Activated CD8-positive, alpha-beta T cell treated with anti-CD3 and anti-CD28 coated beads for 36 hours (primary cell): ENCODE measurements around the gene BCAM. TPM values are rescaled to one million over a fixed set of nuclear protein-coding genes. Genes with fewer than 3 reads are reported as not detected.

ENCODE experiments used
- ATAC-seq: fragments of 200-7000 bp; cut with Tn5 transposase; one replicate; pipeline ENCODE4 v1.10.0; 2021; ENCODE audit warnings: mild to moderate bottlenecking, moderate library complexity
- CTCF ChIA-PET: fragments of 350-600 bp; sonication (Branson Sonifier 250); formaldehyde crosslinking; loops from one replicate; lab custom pipeline; 2021; ENCODE audit warnings: antibody characterized with exemption; lab: Charles Lee
- POLR2A ChIA-PET: fragments of 350-600 bp; sonication (Branson Sonifier 250); formaldehyde crosslinking; loops from one replicate; lab custom pipeline; 2021; ENCODE audit warnings: antibody characterized with exemption; lab: Charles Lee
- DNase-seq: peaks from one replicate; pipeline ENCODE4 v3.0.0-alpha.2; 2020
- H3K27ac Mint-ChIP-seq: one replicate; pipeline ENCODE4 v1.8.0; 2021; ENCODE audit warnings: mild to moderate bottlenecking, mixed read lengths
- H3K27me3 Mint-ChIP-seq: one replicate; pipeline ENCODE4 v1.8.0; 2021; ENCODE audit warnings: mixed read lengths
- H3K36me3 Mint-ChIP-seq: one replicate; pipeline ENCODE4 v1.8.0; 2021; ENCODE audit warnings: low read depth, mixed read lengths
- H3K4me1 Mint-ChIP-seq: one replicate; pipeline ENCODE4 v1.8.0; 2021; ENCODE audit warnings: low read depth, mixed read lengths
- H3K4me3 Mint-ChIP-seq: one replicate; pipeline ENCODE4 v1.8.0; 2021; ENCODE audit warnings: mild to moderate bottlenecking, moderate library complexity, mixed read lengths
- H3K9me3 Mint-ChIP-seq: one replicate; pipeline ENCODE4 v1.8.0; 2021; ENCODE audit warnings: mixed read lengths
- CTCF ChIP-seq: fragments of 200-600 bp; IDR thresholded peaks from one replicate; pipeline ENCODE4 v1.8.0; 2022; ENCODE audit warnings: antibody characterized with exemption, mild to moderate bottlenecking
- intact Hi-C: fragments of 100-400 bp; cut with micrococcal nuclease; formaldehyde crosslinking; loops from one replicate; pipeline ENCODE4 v1.10.0; 2022
- total RNA-seq, 2 experiments: library from RNA; stranded (reverse); gene quantifications; one replicate each; pipeline ENCODE4 v1.2.3, GENCODE V29; 2021

The BCAM gene
- total RNA-seq, 2 experiments from 2014 or later, result not detected

GRCh38 chr19:44812142-44812718 is 3.3 kb downstream of the BCAM start:
- intact Hi-C loops, result no loop called here
- peaks cover 24% of the 10 kb centered on the region for H3K27me3 Mint-ChIP-seq
- no peaks in the 10 kb centered on the region for H3K9me3 Mint-ChIP-seq
- H3K36me3 Mint-ChIP-seq, result no peaks in the 10 kb centered on the region
- no peak for DNase-seq
- no peak overlapping the region for H3K27ac Mint-ChIP-seq
- ChIA-PET CTCF (no interaction called here), POLR2A (no interaction called here)
- H3K4me3 Mint-ChIP-seq, result no peak overlapping the region
- no peaks in the 10 kb centered on the region for H3K4me1 Mint-ChIP-seq
- ATAC-seq, result no peak
- no peak for TF ChIP-seq CTCF

- no peak for DNase-seq
- POLR2A ChIA-PET, result no interaction called here
- H3K9me3 Mint-ChIP-seq, result no peaks in the 10 kb centered on the region
- H3K27me3 Mint-ChIP-seq, result peaks cover 17% of the 10 kb centered on the region
- TF ChIP-seq CTCF, result no peak
- no peaks in the 10 kb centered on the region for H3K4me1 Mint-ChIP-seq
- H3K36me3 Mint-ChIP-seq, result no peaks in the 10 kb centered on the region
- intact Hi-C loops, result no loop called here
- H3K4me3 Mint-ChIP-seq, result no peak overlapping the region
- no peak for ATAC-seq
- CTCF ChIA-PET, result no interaction called here
- H3K27ac Mint-ChIP-seq, result no peak overlapping the region
Observed at GRCh38 chr19:44813070-44813840, 4.4 kb downstream of the BCAM start.

GRCh38 chr19:44813841-44814470 is 5.1 kb downstream of the BCAM start:
- H3K36me3 Mint-ChIP-seq, result no peaks in the 10 kb centered on the region
- DNase-seq, result no peak
- intact Hi-C loops, result no loop called here
- no peak for ATAC-seq
- TF ChIP-seq CTCF, result no peak
- H3K27ac Mint-ChIP-seq, result no peak overlapping the region
- CTCF ChIA-PET, result no interaction called here
- no peaks in the 10 kb centered on the region for H3K4me1 Mint-ChIP-seq
- H3K27me3 Mint-ChIP-seq, result peaks cover 13% of the 10 kb centered on the region
- H3K4me3 Mint-ChIP-seq, result no peak overlapping the region
- no peaks in the 10 kb centered on the region for H3K9me3 Mint-ChIP-seq
- POLR2A ChIA-PET, result no interaction called here

- POLR2A ChIA-PET, result interaction anchor here (0.7 kb wide), 1 partner anchor 523 kb away, joined by 3 read pairs; no protein-coding TSS in a partner anchor
Observed at GRCh38 chr19:44814517-44814916, 5.6 kb downstream of the BCAM start.

More at GRCh38 chr19:44814517-44814916, 5.6 kb downstream of the BCAM start:
- H3K27me3 Mint-ChIP-seq, result peaks cover 11% of the 10 kb centered on the region
- no peaks in the 10 kb centered on the region for H3K9me3 Mint-ChIP-seq
- intact Hi-C loops, result no loop called here
- no peaks in the 10 kb centered on the region for H3K36me3 Mint-ChIP-seq
- no peak for ATAC-seq
- TF ChIP-seq CTCF, result no peak
- no peak overlapping the region for H3K4me3 Mint-ChIP-seq
- H3K4me1 Mint-ChIP-seq, result no peaks in the 10 kb centered on the region
- CTCF ChIA-PET, result no interaction called here
- no peak for DNase-seq
- H3K27ac Mint-ChIP-seq, result no peak overlapping the region
